Activated CD4-positive, alpha-beta T cell treated with anti-CD3 and anti-CD28 coated beads, Interleukin-2, amount 50 U/mL, for 24 hours (primary cell): ENCODE results near the gene MAML3.
A peak's percentile ranks its signal among the peaks of the same experiment; 100 is the strongest.

Source experiments
- DNase-seq, 2 donors: peaks; one replicate each; pipeline ENCODE4 v3.0.0-alpha.2; 2020; ENCODE audit warnings: low read depth in 1 of 2, low spot score in 1 of 2

MAML3 gene

DNA sequence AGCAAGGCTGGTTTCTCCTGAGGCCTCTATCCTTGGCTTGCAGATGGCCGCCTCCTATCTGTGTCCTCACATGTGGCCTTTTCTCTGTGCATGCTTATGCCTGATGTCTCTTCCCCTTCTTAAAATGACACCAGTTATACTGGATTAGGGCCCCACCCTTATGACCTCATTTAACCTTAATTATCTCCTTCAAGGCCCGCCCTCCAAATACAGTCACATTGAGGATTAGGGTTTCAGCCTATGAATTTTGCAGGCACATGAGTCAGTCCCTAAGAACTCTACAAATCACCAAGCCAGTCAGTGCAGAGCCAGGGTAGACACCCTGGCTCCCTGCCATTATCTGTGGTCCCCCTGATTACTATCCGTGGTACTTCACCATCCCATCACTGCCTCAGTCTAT is 51.6 kb downstream of the MAML3 start:
- no peak for DNase-seq

DNA sequence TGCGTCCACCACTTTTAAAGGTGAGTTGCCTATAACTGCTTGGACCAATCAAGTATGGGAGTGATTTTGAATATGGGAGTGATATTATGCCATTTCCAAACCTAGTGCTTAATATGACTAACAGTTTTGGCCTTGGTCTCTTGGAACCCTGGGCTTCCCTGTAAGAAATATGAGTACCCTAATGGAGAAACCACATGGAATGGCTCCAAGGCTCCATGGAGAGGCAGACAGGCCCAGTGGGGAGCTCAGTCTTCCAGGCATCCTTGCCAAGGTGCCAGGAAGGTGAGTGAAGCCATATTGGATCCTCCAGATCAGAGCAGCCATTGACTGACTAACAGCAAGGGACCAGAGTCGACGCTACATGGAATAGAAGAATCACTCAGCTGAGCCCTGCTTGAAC is 53.2 kb downstream of the MAML3 start:
- no peak for DNase-seq

DNA sequence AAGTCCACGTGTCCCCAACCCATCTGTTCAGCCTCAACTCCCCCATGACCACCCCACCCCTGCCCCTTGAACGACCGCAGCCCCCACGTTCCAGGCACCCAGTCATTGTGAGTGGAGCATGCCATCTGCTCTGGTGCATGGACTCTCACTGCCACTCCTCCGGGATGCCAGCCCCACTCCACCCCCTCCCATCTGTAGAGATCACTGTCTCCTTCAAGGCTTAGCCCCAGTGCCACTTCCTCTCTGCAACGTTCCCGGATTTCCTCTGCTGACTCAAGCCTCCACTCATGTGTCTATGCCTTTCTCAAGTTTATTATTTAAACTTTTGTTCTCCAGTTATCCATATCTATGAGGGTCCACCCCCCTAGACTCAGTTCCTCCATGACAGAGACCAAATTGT is 54.0 kb downstream of the MAML3 start:
- no peak for DNase-seq

DNA sequence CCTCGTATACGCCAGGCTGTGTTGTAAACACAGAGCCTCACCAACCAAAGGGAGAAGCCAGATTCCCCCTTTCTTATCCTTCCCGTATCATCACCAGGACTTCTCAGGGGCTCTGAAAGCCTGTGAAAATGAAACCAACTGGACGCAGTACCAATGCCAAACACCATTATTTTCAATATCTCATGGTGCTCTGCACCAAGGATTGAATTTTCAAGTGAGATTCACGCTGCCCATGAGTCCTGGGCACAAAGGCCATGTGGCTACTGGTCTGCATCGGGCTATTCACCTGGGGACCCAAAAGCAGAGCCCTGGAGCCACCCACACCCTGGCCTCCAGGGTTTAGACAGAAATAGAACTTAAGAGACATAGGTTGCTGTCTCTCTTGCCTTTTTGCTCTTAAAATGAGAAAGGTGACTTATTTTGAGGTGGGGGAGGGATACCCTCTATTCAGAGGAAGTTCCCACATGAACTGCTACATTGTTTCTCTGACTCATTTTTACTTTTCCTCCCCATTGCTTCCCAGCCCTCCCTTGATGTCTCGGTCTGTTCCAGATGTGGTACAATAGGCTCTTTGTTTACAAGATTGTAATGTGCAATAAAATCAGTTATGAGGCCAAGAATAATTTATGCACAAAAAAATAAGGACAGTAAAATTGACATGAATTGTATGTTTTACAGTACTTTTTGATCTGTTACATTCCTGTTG is 55.4 kb downstream of the MAML3 start:
- DNase-seq = no peak

DNA sequence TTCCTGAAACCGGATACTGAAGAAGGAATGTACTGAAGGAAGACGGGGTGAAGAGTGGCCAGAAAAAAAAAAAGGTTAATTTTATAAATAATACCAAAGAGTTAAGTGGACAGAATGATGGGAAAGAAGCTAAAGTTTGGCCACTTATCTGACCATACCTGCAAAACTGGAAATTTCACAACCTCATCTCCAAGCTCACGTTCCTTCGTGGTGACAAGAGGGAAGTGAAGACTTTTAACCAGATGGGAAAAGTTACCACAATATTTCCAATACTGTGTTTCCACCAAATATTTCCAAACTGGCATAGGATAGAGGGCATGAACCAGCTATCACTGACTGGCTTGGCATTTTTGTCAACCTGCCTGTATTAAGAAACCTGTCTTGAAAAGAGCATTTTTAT is 56.4 kb downstream of the MAML3 start:
- DNase-seq = no peak

DNA sequence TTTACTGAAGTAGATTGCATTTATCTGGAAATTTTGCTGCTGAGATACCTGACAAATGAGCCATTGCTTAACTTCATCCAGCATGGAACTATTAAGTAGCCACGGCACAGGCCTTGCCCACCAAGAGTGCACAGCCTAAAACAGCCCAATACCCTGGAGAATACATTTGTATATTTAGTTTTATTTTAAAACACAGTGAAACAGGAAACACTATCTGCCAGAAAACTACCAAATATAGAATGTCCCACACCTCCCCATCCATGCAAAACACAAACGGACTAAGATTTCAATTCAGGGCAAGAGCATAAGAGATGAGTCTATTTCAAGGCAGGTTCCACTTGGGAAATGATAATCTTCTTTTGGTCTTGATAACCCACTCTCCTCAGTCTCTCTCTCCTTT is 57.1 kb downstream of the MAML3 start:
- no peak for DNase-seq

DNA sequence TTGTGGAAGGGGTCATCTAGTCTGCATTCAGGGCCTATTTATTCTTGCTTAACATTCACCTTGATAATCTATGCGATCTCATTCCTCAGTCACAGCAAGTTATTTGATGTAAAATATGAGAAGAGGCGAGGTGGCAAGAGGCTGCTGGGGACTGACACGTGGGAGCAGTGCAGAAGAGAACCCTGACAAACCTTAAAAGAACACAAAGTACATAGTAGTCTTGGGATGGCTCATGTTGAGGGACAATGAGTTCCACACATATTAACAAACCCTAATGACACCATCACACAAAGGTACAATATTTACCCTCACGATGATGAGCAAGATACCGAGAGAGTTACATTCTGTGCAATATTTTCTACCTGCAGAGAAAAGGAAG is 57.5 kb downstream of the MAML3 start:
- no peak for DNase-seq

DNA sequence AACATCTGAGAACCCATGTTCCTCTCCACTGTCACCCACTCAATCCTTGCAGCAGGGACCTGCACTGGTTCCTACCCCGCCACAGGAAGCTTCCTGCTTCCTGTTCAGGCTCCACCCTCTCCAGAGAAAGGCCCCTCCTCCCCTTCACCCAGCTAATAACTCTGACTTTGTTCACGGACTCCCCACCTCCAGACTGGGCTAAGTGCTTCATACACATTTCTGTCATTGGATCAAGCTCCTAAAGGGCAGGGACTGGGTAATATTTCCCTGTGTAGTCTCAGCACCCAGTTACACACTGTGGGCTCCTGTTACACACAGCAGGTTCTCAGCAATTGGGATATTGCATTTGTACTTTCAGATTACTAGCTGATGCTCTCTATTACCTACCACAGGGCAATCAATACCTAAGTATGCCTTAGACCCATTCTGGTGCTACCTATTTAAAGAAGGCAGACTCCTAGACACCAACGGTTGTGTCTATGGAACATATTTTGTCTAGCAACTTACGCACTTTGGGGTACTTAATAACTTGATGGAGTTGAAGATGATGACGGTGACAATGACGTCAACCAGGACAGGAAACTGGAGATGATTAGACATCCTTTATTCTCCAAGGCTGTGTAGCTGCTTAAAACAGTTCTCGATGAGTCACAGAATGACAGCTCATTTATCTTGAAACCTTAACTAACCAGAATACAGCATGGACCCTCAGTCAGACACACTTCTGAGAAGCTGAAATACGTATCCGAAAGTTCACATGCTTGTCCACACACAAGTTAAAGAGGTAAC is 58.1 kb downstream of the MAML3 start:
- DNase-seq = peak; percentile 22 to 80

DNA sequence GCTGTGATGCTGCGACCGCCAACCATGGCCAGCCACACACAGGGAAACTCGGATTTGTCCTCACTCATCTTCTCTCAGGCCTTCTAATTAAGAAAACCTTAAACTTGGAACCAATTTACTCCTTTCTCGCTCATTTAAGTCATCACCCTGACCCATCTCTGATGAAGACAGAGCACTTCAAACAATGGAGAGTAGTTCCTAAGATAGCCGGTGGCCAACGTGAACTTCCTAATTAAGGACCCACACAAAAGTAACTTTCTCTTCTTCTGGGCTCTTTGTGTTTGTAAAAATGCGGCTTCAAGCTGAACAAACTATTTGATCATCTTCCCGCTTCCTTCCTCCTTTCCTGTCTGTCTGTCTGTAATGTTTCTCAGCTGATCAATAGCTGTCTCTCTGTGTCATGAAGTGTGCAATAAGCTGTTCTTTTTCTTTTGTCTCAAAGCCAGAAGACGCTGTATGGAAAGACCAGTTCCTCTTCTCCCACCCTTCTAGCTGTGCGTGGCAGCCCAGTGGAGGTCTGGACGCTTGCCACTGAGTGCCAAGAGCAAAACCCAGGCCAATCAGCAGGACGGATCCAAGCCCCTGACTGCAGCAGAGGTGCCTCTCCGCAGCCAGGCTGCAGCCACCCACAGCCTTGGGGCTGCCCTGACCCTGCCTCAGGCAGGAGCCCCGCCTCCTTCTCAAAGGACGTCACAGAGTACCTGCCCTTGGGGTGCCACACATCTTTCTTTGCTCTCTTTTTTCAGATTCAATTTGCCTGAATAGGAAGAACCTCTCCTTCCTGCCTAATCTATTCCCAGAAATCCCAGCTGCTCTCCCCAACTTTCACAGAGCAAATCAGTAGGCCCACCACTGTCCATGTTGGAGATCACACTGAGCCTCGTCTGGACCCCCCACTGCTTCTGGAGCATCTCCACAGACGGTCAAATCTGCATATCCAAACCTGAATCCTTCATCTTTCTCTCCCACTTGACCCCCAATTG is 59.3 kb downstream of the MAML3 start:
- peak in 1 of 2 donors; percentile 24 for DNase-seq

DNA sequence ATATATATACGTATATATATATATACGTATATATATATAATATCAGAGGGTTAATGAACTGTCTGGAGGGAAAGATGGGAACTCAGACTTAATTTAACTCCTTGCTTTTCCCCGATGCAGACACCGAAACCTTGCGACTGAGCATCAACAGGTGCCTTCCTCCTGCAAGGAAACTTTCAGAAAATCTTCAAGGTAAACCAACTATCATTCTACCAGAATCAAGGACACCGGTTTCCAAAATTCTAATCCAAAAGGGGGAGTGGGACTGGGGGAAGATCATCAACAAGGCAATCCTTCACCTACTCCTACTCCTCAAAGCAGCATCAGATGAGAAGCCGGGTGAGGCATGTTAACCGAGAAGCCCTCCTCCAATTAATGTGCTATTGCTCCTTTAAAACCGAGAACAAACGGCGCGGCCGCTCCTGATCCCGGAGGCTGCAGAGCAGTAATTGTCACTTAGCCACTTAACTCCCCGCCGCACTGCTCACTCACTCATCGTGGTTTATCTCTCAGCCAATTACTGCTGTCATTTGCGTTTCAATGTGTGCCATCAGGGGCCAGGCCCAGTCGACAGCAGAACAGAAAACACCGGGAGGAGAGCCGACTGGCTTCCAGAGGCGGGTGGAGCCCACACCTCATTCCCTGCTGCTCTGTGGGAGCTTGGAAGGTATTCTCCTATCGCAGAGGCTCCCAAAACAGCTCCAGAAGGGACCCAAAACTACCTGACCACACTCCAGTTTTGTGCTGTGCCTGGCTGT is 61.7 kb downstream of the MAML3 start:
- no peak for DNase-seq

DNA sequence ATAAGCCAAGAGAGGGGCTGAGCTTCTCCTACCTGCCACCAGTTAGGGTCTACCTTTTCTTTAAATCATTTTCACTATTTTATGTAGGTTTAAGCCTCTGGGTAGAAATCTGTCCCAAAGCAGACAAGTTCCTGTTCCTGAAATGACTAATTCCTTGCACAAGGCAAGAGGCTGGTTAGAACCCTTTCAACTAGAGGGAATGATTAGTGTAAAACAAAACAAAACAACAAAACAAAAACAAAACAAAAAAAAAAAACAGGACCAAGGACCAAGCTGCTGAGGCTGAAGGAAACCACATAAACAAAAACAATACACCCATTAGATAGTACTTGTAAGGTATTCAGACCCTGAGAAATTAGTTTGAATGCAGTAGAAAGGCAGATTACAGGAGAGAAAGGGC is 62.7 kb downstream of the MAML3 start:
- no peak for DNase-seq

DNA sequence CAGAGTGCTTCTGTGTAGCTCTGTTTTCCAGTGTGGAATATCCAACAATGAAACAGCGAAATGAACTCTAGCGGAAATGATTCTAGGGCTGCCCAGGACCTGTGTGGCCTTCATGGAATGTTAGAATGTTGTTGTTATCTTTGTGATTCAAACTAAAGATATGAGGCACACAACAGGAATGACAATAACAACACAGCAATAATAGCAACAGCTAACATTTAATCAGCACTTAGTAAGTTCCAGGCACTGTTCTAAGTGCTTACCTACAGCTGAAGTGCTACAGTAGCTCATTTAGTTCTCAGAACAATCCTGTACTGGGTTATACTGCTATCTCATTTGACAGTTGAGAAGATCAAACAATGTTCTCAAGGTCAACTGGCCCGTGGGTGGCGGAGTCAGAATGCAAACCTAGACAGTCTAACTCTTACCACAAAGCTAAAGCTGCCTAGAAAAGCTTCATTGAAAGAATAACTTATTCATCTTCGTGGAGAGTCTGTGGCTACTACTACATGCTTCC is 63.7 kb downstream of the MAML3 start:
- no peak for DNase-seq

DNA sequence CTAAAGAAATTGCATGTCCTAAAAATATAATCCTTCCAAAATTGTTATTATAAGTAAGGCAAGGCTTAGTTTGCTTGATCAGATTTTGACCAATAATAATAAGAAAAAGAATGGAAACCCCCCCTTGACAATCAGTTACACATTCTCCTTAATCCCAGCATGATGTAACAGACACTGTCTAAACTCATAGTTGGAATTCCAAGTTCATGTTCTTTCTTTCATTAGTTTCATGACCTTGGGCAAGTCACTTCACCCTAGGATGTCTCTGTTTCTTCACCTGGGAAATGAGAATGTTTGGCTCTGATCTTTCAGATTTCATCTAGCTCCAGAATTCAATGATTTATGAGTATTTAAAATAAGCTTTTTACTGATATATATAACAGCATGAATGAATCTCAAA is 64.8 kb downstream of the MAML3 start:
- DNase-seq = no peak

DNA sequence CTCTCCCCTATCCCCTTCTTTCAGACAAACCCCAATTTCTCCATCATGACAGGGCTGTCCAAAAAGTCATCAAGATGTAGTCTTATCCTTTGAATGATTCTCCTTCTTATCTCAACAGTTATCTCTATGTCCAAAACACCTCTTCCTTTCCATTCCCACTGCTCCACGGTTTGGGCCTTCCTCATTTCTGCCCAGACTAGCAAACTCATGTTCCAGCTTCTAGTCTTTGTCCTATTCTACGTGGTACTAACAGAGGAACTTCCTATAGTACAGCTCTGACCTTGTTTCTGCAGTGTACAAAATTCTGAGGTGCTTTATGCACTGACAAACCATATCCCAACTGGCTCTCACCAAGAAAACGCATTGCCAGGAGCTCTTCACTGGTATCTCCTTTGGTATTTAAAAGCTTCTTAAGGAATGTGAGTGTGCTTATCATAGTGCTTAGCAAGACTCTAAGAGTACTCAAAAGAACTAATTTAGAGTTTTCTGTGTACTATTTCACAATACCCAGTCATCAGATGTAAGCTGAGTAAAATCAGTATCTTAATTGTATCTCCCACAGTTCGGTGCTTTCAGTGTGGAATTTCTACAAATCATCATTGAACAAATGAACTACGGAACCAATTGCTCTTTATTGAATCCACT is 65.5 kb downstream of the MAML3 start:
- no peak for DNase-seq

DNA sequence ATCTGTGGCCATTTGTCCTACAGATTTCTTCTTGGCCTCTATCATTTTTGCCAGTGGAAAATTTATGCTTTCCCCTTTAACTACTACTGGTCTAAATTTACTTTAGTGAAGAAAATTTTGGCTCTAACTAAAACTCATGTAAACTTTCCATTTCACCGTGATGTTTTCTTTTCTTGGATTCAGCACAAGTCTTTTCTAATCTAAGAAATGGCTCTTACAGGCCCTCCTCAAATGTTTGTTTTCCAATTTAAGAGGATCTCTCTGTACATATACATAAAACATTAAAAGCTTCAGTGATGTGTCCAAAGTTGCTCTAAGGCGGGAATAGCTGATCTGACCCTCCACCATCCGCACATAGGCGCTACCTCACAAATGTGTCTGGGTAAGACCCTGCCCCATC is 68.1 kb downstream of the MAML3 start:
- DNase-seq = no peak

DNA sequence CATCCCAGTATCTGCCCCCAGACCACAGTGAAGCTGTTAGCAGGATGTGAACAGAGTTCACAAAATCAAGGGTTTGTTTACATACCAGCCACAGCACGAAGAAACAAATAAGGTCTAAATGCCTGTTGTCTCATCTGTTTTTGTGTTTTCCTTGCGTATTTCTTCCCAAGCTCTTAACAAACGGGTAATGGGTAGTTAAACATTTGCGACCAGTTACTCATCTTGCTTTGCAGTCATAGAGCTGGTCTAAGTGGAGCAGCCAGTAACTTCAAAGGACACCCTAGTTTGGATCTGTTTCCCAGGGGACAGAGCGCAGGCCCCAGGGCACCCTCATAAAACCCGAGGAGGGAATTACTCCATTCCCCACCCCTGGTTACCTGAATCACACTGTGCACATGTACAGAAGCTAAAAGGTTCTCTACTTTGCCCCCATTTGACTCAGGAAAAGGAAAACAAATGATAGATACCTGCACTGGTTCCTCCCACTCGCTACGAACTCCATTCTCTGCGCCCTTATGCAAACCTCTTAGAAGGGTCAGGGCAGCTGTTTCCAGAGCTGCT is 68.8 kb downstream of the MAML3 start:
- no peak for DNase-seq

DNA sequence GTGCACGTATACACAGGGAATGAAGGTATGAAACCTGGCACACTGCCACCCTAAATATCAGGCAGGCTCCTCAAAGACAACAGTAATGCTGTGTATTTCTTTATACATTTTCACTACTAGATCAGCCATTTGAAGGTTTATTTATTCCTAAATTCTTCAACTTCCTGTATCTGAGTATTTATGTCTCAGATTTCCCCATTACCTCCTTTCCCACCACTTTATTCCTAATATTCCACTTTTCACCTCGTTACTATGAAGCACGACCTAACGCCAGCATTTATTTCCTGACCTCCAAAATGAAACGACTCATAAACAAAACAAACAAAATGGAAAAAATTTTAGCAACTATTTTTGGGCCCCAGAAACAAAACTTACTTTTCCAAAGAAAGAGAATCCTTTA is 69.6 kb downstream of the MAML3 start:
- DNase-seq = no peak

DNA sequence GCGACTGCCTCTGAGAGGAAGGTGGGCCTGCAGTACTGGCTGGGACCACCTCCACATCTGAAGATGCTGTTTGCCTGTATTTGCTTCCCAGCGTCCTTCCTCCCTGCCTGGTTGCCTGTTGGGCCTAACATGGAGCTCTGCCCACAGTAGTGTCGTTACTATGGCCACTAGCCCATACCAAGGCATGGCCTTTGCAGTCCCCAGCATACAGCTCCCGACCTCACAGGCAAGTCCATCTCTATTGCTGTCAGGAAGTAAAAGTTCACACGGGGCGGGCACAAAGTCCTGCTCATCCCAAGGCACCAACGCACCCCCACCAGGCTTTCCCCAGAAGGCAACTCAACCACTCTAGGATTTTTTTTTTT is 71.6 kb downstream of the MAML3 start:
- no peak for DNase-seq

DNA sequence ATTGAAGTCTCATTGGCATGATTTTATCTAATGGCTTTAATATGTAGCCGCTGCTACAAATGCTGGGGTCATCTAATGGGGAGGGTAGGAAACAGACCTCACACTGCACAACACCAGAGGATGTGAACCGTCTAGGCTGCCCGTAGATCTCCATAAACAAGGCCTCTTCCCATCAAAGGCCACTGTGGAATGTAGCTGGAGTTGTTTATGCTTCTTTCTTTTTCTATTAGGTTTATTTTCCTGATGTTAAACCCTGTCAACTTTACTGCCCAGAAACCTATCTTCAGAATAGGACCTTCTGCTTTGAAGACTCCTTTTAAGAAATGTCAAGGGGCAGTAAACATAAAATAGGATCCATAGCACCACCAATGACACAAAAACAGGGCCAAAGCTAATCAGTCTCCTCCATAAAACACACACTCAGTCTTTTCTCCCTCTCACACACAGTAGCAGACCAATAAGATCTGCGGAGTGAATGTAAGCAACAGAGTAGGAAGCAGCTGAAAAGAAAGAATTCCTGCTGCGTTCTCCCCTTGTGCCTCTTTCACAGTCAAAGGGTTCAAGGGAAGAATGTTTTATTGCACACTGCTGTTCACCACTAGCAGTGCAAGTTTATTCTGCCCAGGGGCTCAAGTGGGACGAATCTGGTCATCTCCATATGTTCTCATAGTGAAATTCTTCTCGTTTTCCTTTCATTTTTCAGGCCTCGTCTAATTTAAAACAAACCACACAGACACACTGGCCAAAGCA is 72.2 kb downstream of the MAML3 start:
- no peak for DNase-seq
